NB4 (cell line): Measurements from ENCODE around the gene AMZ2.
"Not testable (repeated sequence)": the region's sequence is repeated elsewhere in the genome, so short reads cannot be mapped to it uniquely, and the experiment has no call there.

Experiments used
- DNase-seq: peaks from one replicate; pipeline ENCODE4 v3.0.0; 2010; ENCODE audit warnings: low read depth
- H3K4me3 ChIP-seq: one replicate; pipeline ENCODE4 v1.5.1; 2011; ENCODE audit warnings: mild to moderate bottlenecking, low read depth, low read length, moderate library complexity
- CTCF ChIP-seq: IDR thresholded peaks from one replicate; pipeline ENCODE4 v1.5.1; 2012; ENCODE audit warnings: low read depth, low read length
- MAX ChIP-seq: IDR thresholded peaks from 2 replicates; pipeline ENCODE4 v1.6.1; 2011; ENCODE audit warnings: low read depth, low read length
- MYC ChIP-seq: IDR thresholded peaks from 2 replicates; pipeline ENCODE4 v1.6.1; 2011; ENCODE audit warnings: low read depth, low read length
- POLR2A ChIP-seq: IDR thresholded peaks from 2 replicates; pipeline ENCODE4 v1.6.1; 2011; ENCODE audit warnings: mild to moderate bottlenecking; ENCODE audit not compliant: insufficient read length; ENCODE audit errors: extremely low read depth

Gene AMZ2

GRCh38 chr17:68228817-68229570 lies 18.8 kb upstream of the AMZ2 start:
- DNase-seq = no peak
- no peak overlapping the region for H3K4me3 ChIP-seq
- TF ChIP-seq CTCF (no peak), MAX (no peak), POLR2A (no peak), MYC (no peak)

- H3K4me3 ChIP-seq = no peak overlapping the region
- TF ChIP-seq MYC = no peak
- no peak for TF ChIP-seq MAX
- TF ChIP-seq CTCF = no peak
- TF ChIP-seq POLR2A = no peak
- no peak for DNase-seq
Measured at GRCh38 chr17:68229619-68230018, 18.2 kb upstream of the AMZ2 start.

- not testable (repeated sequence) for H3K4me3 ChIP-seq, DNase-seq
Measured at GRCh38 chr17:68231131-68231530, 16.7 kb upstream of the AMZ2 start.

GRCh38 chr17:68231541-68231940 lies 16.3 kb upstream of the AMZ2 start:
- no peak overlapping the region for H3K4me3 ChIP-seq
- no peak for TF ChIP-seq POLR2A
- no peak for TF ChIP-seq MAX
- no peak for TF ChIP-seq CTCF
- TF ChIP-seq MYC = no peak
- no peak for DNase-seq

GRCh38 chr17:68232741-68233140 lies 15.1 kb upstream of the AMZ2 start:
- H3K4me3 ChIP-seq = not testable (repeated sequence)
- peak; percentile 13 for DNase-seq

GRCh38 chr17:68234726-68235335 lies 13.0 kb upstream of the AMZ2 start:
- DNase-seq = peak; percentile 46
- H3K4me3 ChIP-seq = not testable (repeated sequence)

- not testable (repeated sequence) for DNase-seq, H3K4me3 ChIP-seq
Measured at GRCh38 chr17:68235336-68235791, 12.5 kb upstream of the AMZ2 start.

GRCh38 chr17:68237369-68238163 lies 10.3 kb upstream of the AMZ2 start:
- peak overlapping the region; percentile 44 for H3K4me3 ChIP-seq
- 0 out of 2 replicates have a peak, but pooled peaks have one; percentile 14 for TF ChIP-seq MAX
- TF ChIP-seq MYC = 0 out of 2 replicates have a peak, but pooled peaks have one; percentile 9
- DNase-seq = peak; percentile 73
